Skeletal muscle cell (primary cell): Measurements from ENCODE around the gene MEIS1.
A peak's percentile ranks its signal among the peaks of the same experiment; 100 is the strongest.

Experiments
- DNase-seq: peaks from one replicate; pipeline ENCODE4 v3.0.0-alpha.2; 2010; ENCODE audit warnings: low read depth
- H3K4me3 ChIP-seq: 2 replicates; pipeline ENCODE4 v1.5.1; 2011; ENCODE audit warnings: low read depth, mild to moderate bottlenecking, control low read depth, low read length, moderate library complexity

MEIS1 gene

GRCh38 chr2:66523377-66523969 lies 88.5 kb downstream of the MEIS1 start:
- H3K4me3 ChIP-seq: no peak overlapping the region
- no peak for DNase-seq

- no peak for DNase-seq
- H3K4me3 ChIP-seq: no peak overlapping the region
Observed at GRCh38 chr2:66523990-66524389, 89.1 kb downstream of the MEIS1 start.

GRCh38 chr2:66525606-66526005 lies 90.7 kb downstream of the MEIS1 start:
- H3K4me3 ChIP-seq: no peak overlapping the region
- no peak for DNase-seq

- DNase-seq: no peak
- H3K4me3 ChIP-seq: no peak overlapping the region
Observed at GRCh38 chr2:66526180-66526579, 91.3 kb downstream of the MEIS1 start.

GRCh38 chr2:66528974-66529724 lies 94.2 kb downstream of the MEIS1 start:
- no peak overlapping the region for H3K4me3 ChIP-seq
- no peak for DNase-seq

GRCh38 chr2:66530651-66531050 lies 95.7 kb downstream of the MEIS1 start:
- H3K4me3 ChIP-seq: no peak overlapping the region
- no peak for DNase-seq

GRCh38 chr2:66531155-66531554 lies 96.2 kb downstream of the MEIS1 start:
- H3K4me3 ChIP-seq: no peak overlapping the region

GRCh38 chr2:66531567-66531966 lies 96.6 kb downstream of the MEIS1 start:
- H3K4me3 ChIP-seq: no peak overlapping the region
- no peak for DNase-seq

More at GRCh38 chr2:66531155-66531554, 96.2 kb downstream of the MEIS1 start:
- DNase-seq: no peak

GRCh38 chr2:66532972-66533868 lies 98.3 kb downstream of the MEIS1 start:
- H3K4me3 ChIP-seq: no peak overlapping the region
- no peak for DNase-seq

- DNase-seq: no peak
- no peak overlapping the region for H3K4me3 ChIP-seq
Observed at GRCh38 chr2:66534461-66534860, 99.5 kb downstream of the MEIS1 start.

GRCh38 chr2:66535574-66536289 lies 100.8 kb downstream of the MEIS1 start:
- no peak overlapping the region for H3K4me3 ChIP-seq
- DNase-seq: no peak

GRCh38 chr2:66536290-66536673 lies 101.4 kb downstream of the MEIS1 start:
- no peak overlapping the region for H3K4me3 ChIP-seq
- DNase-seq: no peak

GRCh38 chr2:66536997-66537396 lies 102.1 kb downstream of the MEIS1 start:
- H3K4me3 ChIP-seq: no peak overlapping the region
- DNase-seq: no peak

GRCh38 chr2:66538291-66538690 lies 103.4 kb downstream of the MEIS1 start:
- no peak for DNase-seq
- H3K4me3 ChIP-seq: no peak overlapping the region

GRCh38 chr2:66539452-66539851 lies 104.5 kb downstream of the MEIS1 start:
- DNase-seq: peak; percentile 48
- no peak overlapping the region for H3K4me3 ChIP-seq

- DNase-seq: no peak
- H3K4me3 ChIP-seq: no peak overlapping the region
Observed at GRCh38 chr2:66541646-66542045, 106.7 kb downstream of the MEIS1 start.

GRCh38 chr2:66543257-66543767 lies 108.4 kb downstream of the MEIS1 start:
- no peak for DNase-seq
- H3K4me3 ChIP-seq: no peak overlapping the region

- no peak overlapping the region for H3K4me3 ChIP-seq
- DNase-seq: no peak
Observed at GRCh38 chr2:66544258-66544657, 109.3 kb downstream of the MEIS1 start.

GRCh38 chr2:66545258-66545657 lies 110.3 kb downstream of the MEIS1 start:
- no peak overlapping the region for H3K4me3 ChIP-seq
- no peak for DNase-seq
